ENCODE data around the gene KLHL1.
A peak's percentile ranks its signal among the peaks of the same experiment; 100 is the strongest.

KLHL1 gene

GRCh38 chr13:69912630-69913029 is 195.6 kb downstream of the KLHL1 start:
- CTCF ChIA-PET, result no interaction called here
- H3K4me1 ChIP-seq (ENCODE audit: control insufficient read depth, insufficient read depth, low read length), result no peaks in the 10 kb centered on the region
- H3K36me3 ChIP-seq (ENCODE audit: control insufficient read depth in 2 of 2, insufficient read depth in 1 of 2, low read length in 2 of 2), result no peaks in the 10 kb centered on the region
- no peak overlapping the region for H3K27ac ChIP-seq (ENCODE audit: extremely low read depth, low read depth, low read length)
- TF ChIP-seq ZSCAN18 (tag by site-specific recombination; IDR thresholded peaks at IDR 0.05) (no peak), PATZ1 (tag by site-specific recombination; IDR thresholded peaks at IDR 0.05) (no peak), ZIC2 (tag by site-specific recombination; IDR thresholded peaks at IDR 0.05) (peak; percentile 49)
- no peak overlapping the region for H3K4me3 ChIP-seq (ENCODE audit: low read depth, low read length)
- H3K9me3 ChIP-seq (ENCODE audit: control insufficient read depth, insufficient read depth, low read depth, low read length), result no peaks in the 10 kb centered on the region
- POLR2A ChIA-PET, result no interaction called here

DNA sequence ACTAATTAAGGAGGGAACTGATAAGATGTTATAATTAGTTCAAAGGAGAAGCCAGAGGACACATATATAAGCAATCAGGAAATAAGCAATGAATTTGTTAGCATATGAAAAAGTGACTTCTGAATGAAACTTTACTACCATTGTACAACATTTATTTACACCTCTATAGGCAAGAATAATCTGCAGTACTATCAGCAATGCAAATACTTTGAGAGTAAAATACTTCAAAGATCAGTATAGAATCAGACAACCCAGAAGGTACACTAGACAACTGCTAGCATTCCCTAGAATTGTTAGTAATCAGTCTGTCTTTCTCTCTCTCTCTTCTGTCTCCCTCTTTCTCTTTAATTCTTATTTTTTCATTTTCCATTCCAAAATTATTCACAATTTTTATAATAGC is 197.5 kb downstream of the KLHL1 start:
- H3K9me3 ChIP-seq (ENCODE audit: control insufficient read depth, insufficient read depth, low read depth, low read length), result no peaks in the 10 kb centered on the region
- POLR2A ChIA-PET, result no interaction called here
- H3K4me3 ChIP-seq (ENCODE audit: low read depth, low read length), result no peak overlapping the region
- H3K27ac ChIP-seq (ENCODE audit: extremely low read depth, low read depth, low read length), result no peak overlapping the region
- TF ChIP-seq ZNF366 (tag by site-specific recombination; conservative IDR thresholded peaks at IDR 0.05), result no peak
- TF ChIP-seq, protein P1, sequence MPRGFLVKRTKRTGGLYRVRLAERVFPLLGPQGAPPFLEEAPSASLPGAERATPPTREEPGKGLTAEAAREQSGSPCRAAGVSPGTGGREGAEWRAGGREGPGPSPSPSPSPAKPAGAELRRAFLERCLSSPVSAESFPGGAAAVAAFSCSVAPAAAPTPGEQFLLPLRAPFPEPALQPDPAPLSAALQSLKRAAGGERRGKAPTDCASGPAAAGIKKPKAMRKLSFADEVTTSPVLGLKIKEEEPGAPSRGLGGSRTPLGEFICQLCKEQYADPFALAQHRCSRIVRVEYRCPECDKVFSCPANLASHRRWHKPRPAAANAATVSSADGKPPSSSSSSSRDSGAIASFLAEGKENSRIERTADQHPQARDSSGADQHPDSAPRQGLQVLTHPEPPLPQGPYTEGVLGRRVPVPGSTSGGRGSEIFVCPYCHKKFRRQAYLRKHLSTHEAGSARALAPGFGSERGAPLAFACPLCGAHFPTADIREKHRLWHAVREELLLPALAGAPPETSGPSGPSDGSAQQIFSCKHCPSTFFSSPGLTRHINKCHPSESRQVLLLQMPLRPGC (tag by site-specific recombination; IDR thresholded peaks at IDR 0.05), result no peak
- TF ChIP-seq ZNF510 (tag by site-specific recombination; IDR thresholded peaks at IDR 0.05; ENCODE audit: insufficient replicate concordance), result peak; percentile 58
- no peak for TF ChIP-seq ZNF560 (tag by site-specific recombination; IDR thresholded peaks at IDR 0.05; ENCODE audit: borderline replicate concordance)
- no peaks in the 10 kb centered on the region for H3K4me1 ChIP-seq (ENCODE audit: control insufficient read depth, insufficient read depth, low read length)
- CTCF ChIA-PET, result interaction anchor here (0.6 kb wide), 1 partner anchor 27 kb away, joined by 3 read pairs; no protein-coding TSS in a partner anchor
- no peaks in the 10 kb centered on the region for H3K36me3 ChIP-seq (ENCODE audit: control insufficient read depth in 2 of 2, insufficient read depth in 1 of 2, low read length in 2 of 2)

DNA sequence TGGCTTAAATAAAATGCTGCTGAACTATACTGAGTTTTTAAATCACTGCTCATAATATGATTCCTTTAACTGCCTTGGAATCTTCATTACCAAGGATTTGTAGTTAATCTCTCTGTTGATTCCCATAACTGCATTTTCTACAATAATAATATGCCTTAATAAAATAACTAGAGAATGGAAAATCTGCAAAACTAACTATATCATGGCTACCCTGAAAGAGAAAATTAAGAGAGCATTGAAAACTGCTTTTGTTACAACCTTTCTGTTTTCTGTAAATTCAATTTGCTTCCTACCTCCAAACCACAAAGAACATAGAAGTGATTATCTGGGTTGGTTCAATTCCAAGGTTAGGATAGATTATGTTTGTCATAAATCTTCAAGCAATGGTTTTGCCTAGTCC is 203.5 kb downstream of the KLHL1 start:
- ChIA-PET CTCF (no interaction called here), POLR2A (no interaction called here)
- TF ChIP-seq ZBTB26 (tag by site-specific recombination; optimal IDR thresholded peaks at IDR 0.05) (no peak), MYNN (tag by site-specific recombination; IDR thresholded peaks at IDR 0.05; ENCODE audit: borderline replicate concordance) (no peak), ZEB2 (tag by site-specific recombination; IDR thresholded peaks at IDR 0.05) (no peak), ZXDB (tag by site-specific recombination; IDR thresholded peaks at IDR 0.05) (no peak), GFI1B (tag by site-specific recombination; IDR thresholded peaks at IDR 0.05) (no peak), ZNF18 (tag by site-specific recombination; IDR thresholded peaks at IDR 0.05) (no peak)
- TF ChIP-seq, protein P2, sequence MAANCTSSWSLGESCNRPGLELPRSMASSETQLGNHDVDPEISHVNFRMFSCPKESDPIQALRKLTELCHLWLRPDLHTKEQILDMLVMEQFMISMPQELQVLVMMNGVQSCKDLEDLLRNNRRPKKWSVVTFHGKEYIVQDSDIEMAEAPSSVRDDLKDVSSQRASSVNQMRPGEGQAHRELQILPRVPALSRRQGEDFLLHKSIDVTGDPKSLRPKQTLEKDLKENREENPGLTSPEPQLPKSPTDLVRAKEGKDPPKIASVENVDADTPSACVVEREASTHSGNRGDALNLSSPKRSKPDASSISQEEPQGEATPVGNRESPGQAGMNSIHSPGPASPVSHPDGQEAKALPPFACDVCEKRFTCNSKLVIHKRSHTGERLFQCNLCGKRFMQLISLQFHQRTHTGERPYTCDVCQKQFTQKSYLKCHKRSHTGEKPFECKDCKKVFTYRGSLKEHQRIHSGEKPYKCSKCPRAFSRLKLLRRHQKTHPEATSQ (tag by site-specific recombination; IDR thresholded peaks at IDR 0.05), result no peak
- H3K4me1 ChIP-seq (ENCODE audit: control insufficient read depth, insufficient read depth, low read length), result no peaks in the 10 kb centered on the region
- no peaks in the 10 kb centered on the region for H3K9me3 ChIP-seq (ENCODE audit: control insufficient read depth, insufficient read depth, low read depth, low read length)
- no peaks in the 10 kb centered on the region for H3K36me3 ChIP-seq (ENCODE audit: control insufficient read depth in 2 of 2, insufficient read depth in 1 of 2, low read length in 2 of 2)
- H3K4me3 ChIP-seq (ENCODE audit: low read depth, low read length), result no peak overlapping the region
- no peak overlapping the region for H3K27ac ChIP-seq (ENCODE audit: extremely low read depth, low read depth, low read length)

Measured in HEK293 (cell line).